22Rv1 (cell line): ENCODE results near the gene BIN1.

Source experiments
- H3K27ac ChIP-seq: fragments of 450-650 bp; 2 replicates; pipeline ENCODE4 v1.5.1; 2017
- ZFX ChIP-seq: fragments of 450-650 bp; IDR thresholded peaks from 2 replicates; pipeline ENCODE4 v1.6.1; 2017; ENCODE audit warnings: antibody characterized with exemption, borderline replicate concordance
- TF ChIP-seq, protein P1 (sequence below): fragments of 450-650 bp; IDR thresholded peaks from 2 replicates; pipeline ENCODE4 v1.5.1; 2017; ENCODE audit warnings: mild to moderate bottlenecking

Gene BIN1

DNA sequence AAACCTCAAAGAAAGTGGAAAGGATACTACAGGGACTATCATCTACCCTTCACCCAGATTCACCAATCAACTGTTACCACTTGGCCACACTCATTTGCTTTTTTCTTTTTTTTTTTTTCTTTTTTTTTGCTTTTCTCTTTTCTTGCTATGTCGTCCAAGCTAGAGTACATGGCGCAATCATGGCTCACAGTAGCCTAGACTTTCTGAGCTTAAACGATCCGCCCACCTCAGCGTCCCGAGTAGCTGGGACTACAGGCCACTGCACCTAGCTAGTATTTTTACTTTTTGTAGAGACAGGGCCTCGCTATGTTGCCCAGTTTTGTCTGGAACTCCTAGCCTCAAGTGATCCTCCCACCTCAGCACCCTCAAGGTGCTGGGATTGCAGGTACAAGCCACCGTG, 24.0 kb downstream of the BIN1 start:
- no peak overlapping the region for H3K27ac ChIP-seq
- TF ChIP-seq, protein P1, sequence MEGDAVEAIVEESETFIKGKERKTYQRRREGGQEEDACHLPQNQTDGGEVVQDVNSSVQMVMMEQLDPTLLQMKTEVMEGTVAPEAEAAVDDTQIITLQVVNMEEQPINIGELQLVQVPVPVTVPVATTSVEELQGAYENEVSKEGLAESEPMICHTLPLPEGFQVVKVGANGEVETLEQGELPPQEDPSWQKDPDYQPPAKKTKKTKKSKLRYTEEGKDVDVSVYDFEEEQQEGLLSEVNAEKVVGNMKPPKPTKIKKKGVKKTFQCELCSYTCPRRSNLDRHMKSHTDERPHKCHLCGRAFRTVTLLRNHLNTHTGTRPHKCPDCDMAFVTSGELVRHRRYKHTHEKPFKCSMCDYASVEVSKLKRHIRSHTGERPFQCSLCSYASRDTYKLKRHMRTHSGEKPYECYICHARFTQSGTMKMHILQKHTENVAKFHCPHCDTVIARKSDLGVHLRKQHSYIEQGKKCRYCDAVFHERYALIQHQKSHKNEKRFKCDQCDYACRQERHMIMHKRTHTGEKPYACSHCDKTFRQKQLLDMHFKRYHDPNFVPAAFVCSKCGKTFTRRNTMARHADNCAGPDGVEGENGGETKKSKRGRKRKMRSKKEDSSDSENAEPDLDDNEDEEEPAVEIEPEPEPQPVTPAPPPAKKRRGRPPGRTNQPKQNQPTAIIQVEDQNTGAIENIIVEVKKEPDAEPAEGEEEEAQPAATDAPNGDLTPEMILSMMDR: no peak
- no peak for TF ChIP-seq ZFX

DNA sequence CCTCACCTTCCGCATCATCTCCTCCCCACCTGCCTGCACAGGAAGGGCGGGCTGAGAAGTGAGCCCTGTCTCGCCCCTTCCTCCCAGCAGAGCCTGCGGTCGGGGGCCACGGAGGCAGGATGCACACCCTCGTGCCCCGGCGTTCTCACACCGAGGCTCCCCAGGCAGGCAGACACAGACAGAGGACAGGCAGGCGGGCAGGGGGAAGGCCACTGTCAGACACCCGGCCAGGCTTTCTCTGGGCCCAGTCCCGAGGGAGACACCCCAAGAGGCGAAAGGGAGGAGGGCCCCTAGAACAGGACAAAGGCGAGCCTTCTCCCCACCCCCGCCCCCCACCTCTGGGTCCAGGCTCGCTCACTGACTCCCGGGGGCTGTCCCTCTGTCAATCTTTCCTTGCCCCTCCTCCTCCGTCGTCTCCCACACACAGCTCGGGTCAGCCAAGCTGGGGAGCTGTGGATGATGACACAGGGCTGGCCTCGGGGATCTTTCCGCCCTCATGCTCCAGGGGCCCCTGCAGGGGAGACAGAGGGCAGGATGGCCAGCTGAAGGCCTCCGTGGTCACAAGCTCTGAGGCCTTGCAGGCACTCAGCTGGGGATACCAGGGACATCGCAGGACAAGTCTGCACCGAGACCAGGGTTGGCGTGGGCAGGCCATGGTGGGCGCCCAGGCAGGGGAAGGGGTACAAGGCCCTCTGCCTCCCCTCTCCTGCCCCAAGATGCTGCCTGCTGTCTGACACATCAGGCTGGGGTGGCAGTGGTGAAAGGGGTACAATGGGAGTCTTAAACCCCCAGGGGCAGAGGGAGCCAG, 24.9 kb downstream of the BIN1 start:
- TF ChIP-seq ZFX: no peak
- TF ChIP-seq, protein P1: no peak

DNA sequence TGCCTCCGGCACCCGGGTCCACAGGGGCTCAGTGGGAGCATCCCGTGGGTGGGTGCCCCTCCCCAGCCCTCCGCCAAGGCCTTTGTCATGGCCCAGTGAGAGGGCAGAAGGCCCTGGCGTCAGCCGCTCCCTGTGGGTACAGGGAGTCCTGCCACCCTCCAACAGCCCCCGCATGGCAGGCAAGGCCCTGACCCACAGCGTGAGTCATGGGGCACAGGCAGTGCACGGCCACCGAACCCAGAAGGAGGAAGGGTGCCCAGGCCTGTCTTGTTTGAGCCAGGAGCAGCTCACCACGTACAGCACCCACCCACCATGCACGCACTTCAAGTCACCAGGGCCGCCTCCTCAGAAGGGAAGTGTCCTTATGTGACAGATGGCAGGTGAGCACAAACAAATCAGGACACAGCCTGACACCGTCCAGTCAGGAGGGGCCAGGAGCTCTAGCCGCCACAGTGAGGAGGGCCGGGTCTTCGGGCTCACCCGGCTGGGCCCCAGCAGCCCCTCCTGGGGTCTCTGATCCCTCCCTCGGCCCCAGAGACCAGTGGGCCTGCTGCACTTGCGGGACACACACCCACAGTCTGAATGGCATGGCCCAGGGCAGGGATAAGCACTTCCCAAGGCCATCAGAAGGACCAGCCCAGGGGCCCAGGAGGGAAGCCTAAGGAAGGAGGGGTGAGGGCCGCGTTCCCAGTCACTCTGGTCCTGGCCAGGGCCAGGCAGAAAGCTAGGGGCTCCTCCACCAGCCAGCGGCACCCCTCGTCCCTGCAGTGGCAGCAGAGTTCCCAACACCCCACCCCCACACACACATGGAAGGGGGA, 25.8 kb downstream of the BIN1 start:
- H3K27ac ChIP-seq: no peak overlapping the region
- TF ChIP-seq ZFX: no peak
- TF ChIP-seq, protein P1: no peak

More for the DNA sequence above, 24.9 kb downstream of the BIN1 start:
- no peak overlapping the region for H3K27ac ChIP-seq

DNA sequence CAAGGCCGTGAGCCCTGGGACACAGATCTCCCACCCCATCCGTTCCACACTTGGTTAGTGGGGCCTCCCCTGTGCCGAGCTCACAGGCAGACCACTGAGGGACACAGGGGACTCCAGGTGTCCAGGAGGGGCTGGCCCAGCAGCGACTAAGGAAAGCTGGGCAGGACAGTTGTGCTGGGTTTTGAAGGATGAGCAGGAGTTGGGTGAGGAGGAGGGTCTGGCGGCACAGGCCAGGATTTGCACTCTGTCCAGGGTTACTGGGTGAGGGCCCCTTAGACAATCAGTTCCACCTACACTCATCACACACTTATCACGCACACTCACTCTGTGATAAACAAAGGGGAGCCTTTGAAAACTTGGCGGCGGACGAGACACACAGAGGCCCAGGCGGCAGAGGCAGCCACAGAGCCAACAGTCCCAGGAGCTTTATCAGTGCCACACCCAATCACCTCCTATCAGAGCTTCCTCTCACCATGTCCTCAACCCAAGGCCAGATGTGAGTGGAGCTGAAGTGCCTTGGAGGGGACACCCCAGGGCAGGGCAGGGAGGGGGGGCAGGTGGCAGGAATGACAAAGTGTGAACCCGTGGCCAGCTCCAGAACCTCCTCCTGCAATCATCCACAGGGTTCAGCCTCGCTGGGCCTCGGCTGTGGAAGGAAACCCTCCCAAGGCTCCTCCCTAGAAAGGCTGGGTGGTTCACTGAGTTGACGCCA, 26.6 kb downstream of the BIN1 start:
- H3K27ac ChIP-seq: no peak overlapping the region
- TF ChIP-seq, protein P1: no peak
- no peak for TF ChIP-seq ZFX

DNA sequence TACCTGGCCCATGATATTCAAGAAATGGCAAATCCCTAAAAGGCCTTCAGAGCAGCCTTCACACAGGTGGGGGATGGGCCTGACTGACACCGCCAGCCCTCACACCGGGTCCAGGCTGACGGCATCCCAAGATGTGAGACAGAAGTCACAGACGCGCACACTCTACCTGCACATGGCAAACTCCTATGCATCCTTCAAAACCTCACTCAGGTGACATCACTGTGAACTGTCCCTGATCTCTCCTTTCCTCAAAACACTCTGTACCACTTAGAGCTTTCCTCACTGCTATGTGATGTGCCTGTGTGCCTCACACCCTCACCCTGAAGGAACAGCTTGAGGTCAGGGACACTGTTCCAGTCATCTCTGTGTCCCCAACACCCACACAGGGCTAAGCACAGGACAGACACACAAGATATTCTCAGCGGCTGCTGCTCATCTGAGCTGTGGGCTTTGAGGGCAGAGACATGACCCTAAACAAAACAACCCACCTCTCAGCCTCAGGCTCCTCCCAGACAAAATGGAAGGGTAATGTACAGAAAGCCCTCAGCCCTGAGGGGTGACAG, 27.5 kb downstream of the BIN1 start:
- no peak for TF ChIP-seq ZFX
- TF ChIP-seq, protein P1: no peak
- H3K27ac ChIP-seq: no peak overlapping the region

DNA sequence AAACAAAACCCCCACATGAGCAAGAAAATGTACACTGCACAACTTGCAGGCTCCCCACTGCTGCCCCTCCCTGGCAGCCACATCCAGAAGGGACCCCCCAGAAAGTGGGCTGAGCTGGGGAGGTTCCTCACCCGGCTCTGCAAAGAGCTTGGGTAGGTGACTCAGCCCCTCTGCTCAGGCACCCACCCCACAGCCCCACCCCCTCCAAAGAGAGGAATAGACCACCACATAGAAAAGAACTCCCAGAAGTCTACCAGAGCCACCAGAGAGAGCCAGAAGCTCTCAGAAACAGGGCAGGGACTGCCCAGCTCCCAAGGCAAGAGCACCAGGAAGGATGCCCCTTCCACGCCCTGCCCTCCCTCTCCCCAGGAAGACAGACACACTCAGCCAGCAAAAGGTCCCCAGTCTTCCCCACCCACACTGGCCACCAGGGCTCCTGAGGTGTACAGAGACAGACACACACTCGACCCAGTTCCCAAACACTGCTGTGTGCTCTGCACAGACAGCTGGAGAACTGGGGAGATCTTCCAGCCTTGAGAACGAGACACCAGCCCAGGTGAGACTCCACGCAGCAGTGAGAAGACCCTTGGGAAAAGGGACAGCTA, 28.2 kb downstream of the BIN1 start:
- no peak for TF ChIP-seq ZFX
- TF ChIP-seq, protein P1: no peak
- no peak overlapping the region for H3K27ac ChIP-seq
